K562 (cell line): ENCODE results near the gene IRF1. TPM values are rescaled to one million over a fixed set of nuclear protein-coding genes. Genes with fewer than 3 reads are reported as not detected.

Experiments used
- BDP1 ChIP-seq: IDR thresholded peaks from 3 replicates; pipeline ENCODE4 v1.6.1; 2011; ENCODE audit not compliant: insufficient read length, insufficient read depth
- CREB1 ChIP-seq, 2 experiments: sonication (generic) in 1 of 2; formaldehyde crosslinking in 1 of 2; IDR thresholded peaks; 2 replicates each; pipeline versions ENCODE4 v1.6.1 to v1.8.0; 2012 to 2022; ENCODE audit warnings: inconsistent platforms in 1 of 2, mild to moderate bottlenecking in 1 of 2, missing genetic modification reagents in 1 of 2, moderate library complexity in 1 of 2
- EGR1 ChIP-seq: fragments of 450-650 bp; conservative IDR thresholded peaks from 2 replicates; pipeline ENCODE4 v1.6.1; 2017; ENCODE audit warnings: mild to moderate bottlenecking
- EHMT2 ChIP-seq: fragments of 450-650 bp; IDR thresholded peaks from 2 replicates; pipeline ENCODE4 v1.6.1; 2018; ENCODE audit warnings: antibody characterized with exemption
- ETV6 ChIP-seq, 3 experiments: fragments of 150-350 bp in 1 of 3; sonication (generic) in 1 of 3; formaldehyde crosslinking in 1 of 3; IDR thresholded peaks; 2 replicates each; pipeline versions ENCODE4 v1.6.1 to v1.8.0; 2014 to 2022; ENCODE audit warnings: borderline replicate concordance in 2 of 3, low read depth in 2 of 3, antibody characterized with exemption in 1 of 3, low read length in 1 of 3, mild to moderate bottlenecking in 1 of 3, missing genetic modification reagents in 1 of 3
- FUS ChIP-seq: fragments of 200-400 bp; formaldehyde crosslinking; optimal IDR thresholded peaks from 2 replicates; pipeline ENCODE3; 2017; ENCODE audit warnings: low read depth, low read length
- KDM4B ChIP-seq, 2 experiments: fragments of 450-650 bp in 1 of 2; sonication (generic) in 1 of 2; IDR thresholded peaks; 2 replicates each; pipeline ENCODE4 v1.6.1; 2016 to 2017; ENCODE audit warnings: borderline replicate concordance in 2 of 2, antibody characterized with exemption in 1 of 2, low read depth in 1 of 2, mild to moderate bottlenecking in 1 of 2
- MYC ChIP-seq, 2 experiments: fragments of 250-450 bp in 1 of 2; sonication (Bioruptor Pico) in 1 of 2; IDR thresholded peaks; 2 replicates each; pipeline versions ENCODE4 v1.5.1 to v1.6.1; 2012 to 2021; ENCODE audit warnings: low read depth in 2 of 2, borderline replicate concordance in 1 of 2, improper control_type of control experiment in 1 of 2, low read length in 1 of 2, mild to moderate bottlenecking in 1 of 2, moderate library complexity in 1 of 2
- NFIX ChIP-seq: fragments of 250-450 bp; sonication (Bioruptor Pico); IDR thresholded peaks from 2 replicates; pipeline ENCODE4 v1.4.0; 2020; ENCODE audit warnings: low read depth, mild to moderate bottlenecking, moderate library complexity
- POLR2AphosphoS5 ChIP-seq: IDR thresholded peaks from 2 replicates; pipeline ENCODE4 v1.6.1; 2011; ENCODE audit warnings: mild to moderate bottlenecking, low read depth, low read length, moderate library complexity; ENCODE audit not compliant: control insufficient read depth, insufficient read depth
- RBM34 ChIP-seq: fragments of 200-400 bp; formaldehyde crosslinking; IDR thresholded peaks from 2 replicates; pipeline ENCODE4 v1.6.1; 2018; ENCODE audit warnings: low read length, borderline replicate concordance; ENCODE audit not compliant: insufficient read depth
- WHSC1 ChIP-seq: IDR thresholded peaks from one replicate; pipeline ENCODE4 v1.6.1; 2012; ENCODE audit warnings: low read length, control low read depth, inconsistent platforms
- polyA plus RNA-seq, 8 experiments: library from polyadenylated mRNA; depleted of rRNA in 4 of 8; stranded (reverse) in 5 of 8; unstranded in 3 of 8; fragments of >200 nt; fragmentation: Nextera tagmentation in 2 of 8; fragmentation: Illumina TruSeq in 1 of 8; extraction: Ambion mirVana in 2 of 8; extraction: Trizol in 1 of 8; gene quantifications; 2 replicates each; pipeline versions ENCODE4 v1.2.1 to v1.2.3, GENCODE V29; 2011 to 2014; ENCODE audit warnings: inconsistent platforms in 1 of 8, missing spikeins in 1 of 8
- total RNA-seq, 7 experiments: library from RNA; depleted of rRNA in 6 of 7; stranded (reverse); fragments of >200 nt in 6 of 7; fragmentation: Illumina TruSeq in 2 of 7; extraction: Trizol in 2 of 7; gene quantifications; 2 replicates each; pipeline versions ENCODE4 v1.2.1 to v1.2.3, GENCODE V29; 2011 to 2021; ENCODE audit warnings: low replicate concordance in 1 of 7
- TF ChIP-seq, protein P1 (sequence below): IDR thresholded peaks from 2 replicates; pipeline ENCODE4 v1.6.1; 2011; ENCODE audit warnings: borderline replicate concordance, low read depth, mild to moderate bottlenecking, moderate library complexity, low read length; ENCODE audit not compliant: insufficient read depth, poor library complexity, severe bottlenecking
- TF ChIP-seq, protein P2 (sequence below): fragments of 250-450 bp; sonication (Bioruptor Pico); IDR thresholded peaks from 2 replicates; pipeline ENCODE4 v1.5.0; 2021; ENCODE audit warnings: mild to moderate bottlenecking, borderline replicate concordance
- TF ChIP-seq, protein P3 (sequence below): fragments of 250-450 bp; sonication (Bioruptor Pico); IDR thresholded peaks from 2 replicates; pipeline ENCODE4 v1.4.0; 2020; ENCODE audit warnings: mild to moderate bottlenecking, moderate library complexity

IRF1 gene
- total and polyA plus RNA-seq, 9 of the 15 experiments (the other 6 are each of a cell fraction or from before 2014, with no cell fraction given): 1.1 to 12.3 (median 5.9) TPM

DNA sequence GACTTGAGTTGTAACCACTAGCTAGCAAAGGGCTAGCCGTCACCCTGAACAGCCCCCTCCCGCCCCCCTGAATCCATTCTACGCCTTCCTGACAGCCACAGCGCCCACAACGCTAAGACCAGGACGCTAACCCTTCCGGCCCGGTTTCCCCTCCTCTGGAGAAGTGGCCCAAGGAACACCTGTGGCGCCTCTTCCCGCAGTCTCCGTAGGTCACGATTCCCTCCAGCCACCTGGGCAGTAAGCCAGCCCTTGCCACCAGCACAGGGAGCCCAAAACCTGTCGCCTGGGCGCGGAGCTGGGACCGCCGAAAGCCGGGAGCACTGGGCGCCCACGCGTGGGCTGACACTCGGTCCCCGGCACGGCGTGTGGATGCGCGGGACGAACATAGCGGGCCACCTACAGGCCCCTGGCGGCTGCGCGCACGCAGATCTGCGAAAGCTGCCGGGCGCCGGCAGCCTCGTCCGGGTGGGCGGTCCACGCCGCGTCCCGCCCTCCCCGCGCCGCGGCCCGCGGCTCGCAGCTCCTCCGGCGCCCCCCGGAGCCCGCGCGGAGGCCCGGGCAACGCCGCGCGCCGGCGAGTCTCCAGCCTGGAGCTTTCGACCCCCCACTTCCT lies 596 bp downstream of the IRF1 start (continued):
- TF ChIP-seq, protein P1, sequence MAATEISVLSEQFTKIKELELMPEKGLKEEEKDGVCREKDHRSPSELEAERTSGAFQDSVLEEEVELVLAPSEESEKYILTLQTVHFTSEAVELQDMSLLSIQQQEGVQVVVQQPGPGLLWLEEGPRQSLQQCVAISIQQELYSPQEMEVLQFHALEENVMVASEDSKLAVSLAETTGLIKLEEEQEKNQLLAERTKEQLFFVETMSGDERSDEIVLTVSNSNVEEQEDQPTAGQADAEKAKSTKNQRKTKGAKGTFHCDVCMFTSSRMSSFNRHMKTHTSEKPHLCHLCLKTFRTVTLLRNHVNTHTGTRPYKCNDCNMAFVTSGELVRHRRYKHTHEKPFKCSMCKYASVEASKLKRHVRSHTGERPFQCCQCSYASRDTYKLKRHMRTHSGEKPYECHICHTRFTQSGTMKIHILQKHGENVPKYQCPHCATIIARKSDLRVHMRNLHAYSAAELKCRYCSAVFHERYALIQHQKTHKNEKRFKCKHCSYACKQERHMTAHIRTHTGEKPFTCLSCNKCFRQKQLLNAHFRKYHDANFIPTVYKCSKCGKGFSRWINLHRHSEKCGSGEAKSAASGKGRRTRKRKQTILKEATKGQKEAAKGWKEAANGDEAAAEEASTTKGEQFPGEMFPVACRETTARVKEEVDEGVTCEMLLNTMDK: peak; percentile 51
- TF ChIP-seq BDP1 (no peak), NFIX (CRISPR knock-in tag) (no peak), ETV6 (IDR thresholded peaks at IDR 0.05; ENCODE audit: borderline replicate concordance in 1 of 2, low read depth in 2 of 2, low read length in 1 of 2) (no peak), ETV6 (CRISPR knock-in tag; IDR thresholded peaks at IDR 0.05; ENCODE audit: borderline replicate concordance) (0 out of 2 replicates have a peak, but pooled peaks have one; percentile 43), EHMT2 (no peak), KDM4B (IDR thresholded peaks at IDR 0.05; ENCODE audit: borderline replicate concordance in 2 of 2, low read depth in 1 of 2) (0 out of 4 replicates have a peak, but pooled peaks of 1 of the 2 experiments have one; percentile 12), EGR1 (peak; percentile 61; the same call in 1 of the 2 replicates), RBM34 (0 out of 2 replicates have a peak, but pooled peaks have one; percentile 18), POLR2AphosphoS5 (no peak), CREB1 (IDR thresholded peaks at IDR 0.05) (no peak), CREB1 (CRISPR knock-in tag; IDR thresholded peaks at IDR 0.05) (peak; percentile 8; the same call in 1 of the 2 replicates), FUS (no peak), WHSC1 (no peak), MYC (IDR thresholded peaks at IDR 0.05; ENCODE audit: low read depth, low read length) (peak; percentile 47; the same call in 1 of the 2 replicates), MYC (CRISPR knock-in tag; IDR thresholded peaks at IDR 0.05; ENCODE audit: borderline replicate concordance, low read depth) (no peak)
- TF ChIP-seq, protein P2, sequence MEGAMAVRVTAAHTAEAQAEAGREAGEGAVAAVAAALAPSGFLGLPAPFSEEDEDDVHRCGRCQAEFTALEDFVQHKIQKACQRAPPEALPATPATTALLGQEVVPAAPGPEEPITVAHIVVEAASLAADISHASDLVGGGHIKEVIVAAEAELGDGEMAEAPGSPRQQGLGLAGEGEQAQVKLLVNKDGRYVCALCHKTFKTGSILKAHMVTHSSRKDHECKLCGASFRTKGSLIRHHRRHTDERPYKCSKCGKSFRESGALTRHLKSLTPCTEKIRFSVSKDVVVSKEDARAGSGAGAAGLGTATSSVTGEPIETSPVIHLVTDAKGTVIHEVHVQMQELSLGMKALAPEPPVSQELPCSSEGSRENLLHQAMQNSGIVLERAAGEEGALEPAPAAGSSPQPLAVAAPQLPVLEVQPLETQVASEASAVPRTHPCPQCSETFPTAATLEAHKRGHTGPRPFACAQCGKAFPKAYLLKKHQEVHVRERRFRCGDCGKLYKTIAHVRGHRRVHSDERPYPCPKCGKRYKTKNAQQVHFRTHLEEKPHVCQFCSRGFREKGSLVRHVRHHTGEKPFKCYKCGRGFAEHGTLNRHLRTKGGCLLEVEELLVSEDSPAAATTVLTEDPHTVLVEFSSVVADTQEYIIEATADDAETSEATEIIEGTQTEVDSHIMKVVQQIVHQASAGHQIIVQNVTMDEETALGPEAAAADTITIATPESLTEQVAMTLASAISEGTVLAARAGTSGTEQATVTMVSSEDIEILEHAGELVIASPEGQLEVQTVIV (CRISPR knock-in tag): no peak
- TF ChIP-seq, protein P3, sequence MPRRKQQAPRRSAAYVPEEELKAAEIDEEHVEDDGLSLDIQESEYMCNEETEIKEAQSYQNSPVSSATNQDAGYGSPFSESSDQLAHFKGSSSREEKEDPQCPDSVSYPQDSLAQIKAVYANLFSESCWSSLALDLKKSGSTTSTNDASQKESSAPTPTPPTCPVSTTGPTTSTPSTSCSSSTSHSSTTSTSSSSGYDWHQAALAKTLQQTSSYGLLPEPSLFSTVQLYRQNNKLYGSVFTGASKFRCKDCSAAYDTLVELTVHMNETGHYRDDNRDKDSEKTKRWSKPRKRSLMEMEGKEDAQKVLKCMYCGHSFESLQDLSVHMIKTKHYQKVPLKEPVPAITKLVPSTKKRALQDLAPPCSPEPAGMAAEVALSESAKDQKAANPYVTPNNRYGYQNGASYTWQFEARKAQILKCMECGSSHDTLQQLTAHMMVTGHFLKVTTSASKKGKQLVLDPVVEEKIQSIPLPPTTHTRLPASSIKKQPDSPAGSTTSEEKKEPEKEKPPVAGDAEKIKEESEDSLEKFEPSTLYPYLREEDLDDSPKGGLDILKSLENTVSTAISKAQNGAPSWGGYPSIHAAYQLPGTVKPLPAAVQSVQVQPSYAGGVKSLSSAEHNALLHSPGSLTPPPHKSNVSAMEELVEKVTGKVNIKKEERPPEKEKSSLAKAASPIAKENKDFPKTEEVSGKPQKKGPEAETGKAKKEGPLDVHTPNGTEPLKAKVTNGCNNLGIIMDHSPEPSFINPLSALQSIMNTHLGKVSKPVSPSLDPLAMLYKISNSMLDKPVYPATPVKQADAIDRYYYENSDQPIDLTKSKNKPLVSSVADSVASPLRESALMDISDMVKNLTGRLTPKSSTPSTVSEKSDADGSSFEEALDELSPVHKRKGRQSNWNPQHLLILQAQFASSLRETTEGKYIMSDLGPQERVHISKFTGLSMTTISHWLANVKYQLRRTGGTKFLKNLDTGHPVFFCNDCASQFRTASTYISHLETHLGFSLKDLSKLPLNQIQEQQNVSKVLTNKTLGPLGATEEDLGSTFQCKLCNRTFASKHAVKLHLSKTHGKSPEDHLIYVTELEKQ (CRISPR knock-in tag): no peak
